Measurements from ENCODE around the gene KCNH3. TPM values are rescaled to one million over a fixed set of nuclear protein-coding genes. Genes with fewer than 3 reads are reported as not detected.

KCNH3 gene
- total RNA-seq, 1 experiment from 2014 or later, result not detected

DNA sequence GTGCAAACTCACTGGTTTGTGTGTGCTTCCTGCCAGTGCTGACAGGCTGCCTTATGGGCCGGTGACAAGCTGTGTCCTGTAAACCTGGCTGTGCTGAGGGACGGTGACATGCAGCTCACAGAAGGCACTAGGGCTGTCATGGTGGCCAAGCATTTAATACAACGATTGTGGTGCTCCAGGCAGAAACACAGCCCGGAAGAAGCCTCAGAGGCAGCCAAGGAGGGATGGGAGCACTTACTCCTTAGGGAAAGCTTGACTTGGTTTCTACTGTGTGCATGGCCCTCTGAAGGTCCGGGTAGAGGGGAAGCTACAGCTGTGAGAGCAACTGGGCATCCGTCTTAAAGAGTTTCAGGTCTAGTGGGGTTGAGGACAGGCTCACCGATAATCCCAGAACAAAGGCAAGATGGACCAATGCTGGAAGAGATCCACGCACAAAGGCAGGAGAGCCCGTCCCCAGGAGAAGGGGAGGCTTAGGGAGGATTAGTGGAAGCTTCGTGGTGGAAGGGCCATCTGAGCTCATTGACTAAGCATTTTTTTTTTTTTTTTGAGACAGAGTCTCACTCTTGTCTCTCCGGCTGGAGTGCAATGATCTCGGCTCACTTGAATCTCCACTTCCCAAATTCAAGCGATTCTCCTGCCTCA, 39.8 kb downstream of the KCNH3 start:
- Histone ChIP-seq H3K27me3 (ENCODE audit: low read length) (no peaks in the 10 kb centered on the region), H3K4me2 (ENCODE audit: low read depth, low read length, poor library complexity, severe bottlenecking) (no peak overlapping the region), H3K27ac (ENCODE audit: low read length) (no peak overlapping the region), H3K4me1 (ENCODE audit: low read length) (peaks cover 6% of the 10 kb centered on the region; the same call in 1 of the 2 replicates), H3K9ac (ENCODE audit: low read length) (no peak overlapping the region), H3K79me2 (ENCODE audit: low read length) (peaks cover 18% of the 10 kb centered on the region), H2AFZ (ENCODE audit: low read length) (no peak overlapping the region), H3K9me3 (ENCODE audit: low read length) (no peaks in the 10 kb centered on the region), H3K36me3 (ENCODE audit: insufficient read depth, low read length) (peaks cover 6% of the 10 kb centered on the region; the same call in 1 of the 2 replicates), H3K9me2 (replicated peaks; ENCODE audit: insufficient read depth, low read length) (no peaks in the 10 kb centered on the region), H4K20me1 (ENCODE audit: insufficient read depth, low read depth, low read length) (no peaks in the 10 kb centered on the region), H3K4me3 (ENCODE audit: low read length) (no peak overlapping the region)
- no peak for DNase-seq

- Histone ChIP-seq H3K9me3 (ENCODE audit: low read length) (no peaks in the 10 kb centered on the region), H3K4me3 (ENCODE audit: low read length) (no peak overlapping the region), H3K9me2 (replicated peaks; ENCODE audit: insufficient read depth, low read length) (no peaks in the 10 kb centered on the region), H3K36me3 (ENCODE audit: insufficient read depth, low read length) (no peaks in the 10 kb centered on the region; the same call in 1 of the 2 replicates), H3K9ac (ENCODE audit: low read length) (no peak overlapping the region), H3K27me3 (ENCODE audit: low read length) (no peaks in the 10 kb centered on the region), H3K27ac (ENCODE audit: low read length) (no peak overlapping the region), H4K20me1 (ENCODE audit: insufficient read depth, low read depth, low read length) (no peaks in the 10 kb centered on the region), H3K4me1 (ENCODE audit: low read length) (peaks cover 6% of the 10 kb centered on the region; the same call in 1 of the 2 replicates), H3K4me2 (ENCODE audit: low read depth, low read length, poor library complexity, severe bottlenecking) (no peak overlapping the region), H3K79me2 (ENCODE audit: low read length) (peaks cover 17% of the 10 kb centered on the region; the same call in 1 of the 2 replicates), H2AFZ (ENCODE audit: low read length) (no peak overlapping the region)
- DNase-seq, result peak; percentile 80
Observed at GRCh38 chr12:49580572-49581535, 42.0 kb downstream of the KCNH3 start.

- no peaks in the 10 kb centered on the region for H4K20me1 ChIP-seq (ENCODE audit: insufficient read depth, low read depth, low read length)
- H3K36me3 ChIP-seq (ENCODE audit: insufficient read depth, low read length), result no peaks in the 10 kb centered on the region; the same call in 1 of the 2 replicates
- DNase-seq, result no peak
- H3K27me3 ChIP-seq (ENCODE audit: low read length), result no peaks in the 10 kb centered on the region
- no peak overlapping the region for H2AFZ ChIP-seq (ENCODE audit: low read length)
- H3K27ac ChIP-seq (ENCODE audit: low read length), result no peak overlapping the region
- no peak overlapping the region for H3K4me3 ChIP-seq (ENCODE audit: low read length)
- H3K9ac ChIP-seq (ENCODE audit: low read length), result no peak overlapping the region
- peaks cover 6% of the 10 kb centered on the region; the same call in 1 of the 2 replicates for H3K4me1 ChIP-seq (ENCODE audit: low read length)
- no peaks in the 10 kb centered on the region for H3K9me2 ChIP-seq (replicated peaks; ENCODE audit: insufficient read depth, low read length)
- H3K79me2 ChIP-seq (ENCODE audit: low read length), result peaks cover 17% of the 10 kb centered on the region; the same call in 1 of the 2 replicates
- H3K4me2 ChIP-seq (ENCODE audit: low read depth, low read length, poor library complexity, severe bottlenecking), result no peak overlapping the region
- H3K9me3 ChIP-seq (ENCODE audit: low read length), result no peaks in the 10 kb centered on the region
Observed at GRCh38 chr12:49582201-49582600, 43.4 kb downstream of the KCNH3 start.

DNA sequence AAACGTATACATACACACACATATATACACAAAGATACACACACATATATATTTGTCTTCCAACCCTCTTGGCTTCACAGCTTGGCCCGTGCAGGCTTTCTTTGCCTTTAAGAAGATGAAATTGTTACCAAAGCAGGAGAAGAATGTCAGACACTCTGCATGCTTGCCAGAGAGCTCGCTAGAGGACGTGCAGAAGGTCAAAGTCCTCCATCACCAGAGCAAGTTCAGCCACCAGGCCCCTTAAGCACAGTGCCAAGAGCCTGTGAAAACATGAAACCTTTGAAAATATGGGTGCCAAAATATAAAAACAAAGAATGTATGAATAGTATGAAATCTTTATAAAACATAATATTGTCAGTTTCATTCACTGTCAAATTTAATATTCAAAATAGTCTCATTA, 44.0 kb downstream of the KCNH3 start:
- Histone ChIP-seq H3K36me3 (ENCODE audit: insufficient read depth, low read length) (no peaks in the 10 kb centered on the region; the same call in 1 of the 2 replicates), H2AFZ (ENCODE audit: low read length) (no peak overlapping the region), H3K4me2 (ENCODE audit: low read depth, low read length, poor library complexity, severe bottlenecking) (no peak overlapping the region), H4K20me1 (ENCODE audit: insufficient read depth, low read depth, low read length) (no peaks in the 10 kb centered on the region), H3K4me3 (ENCODE audit: low read length) (no peak overlapping the region), H3K79me2 (ENCODE audit: low read length) (peaks cover 17% of the 10 kb centered on the region; the same call in 1 of the 2 replicates), H3K9me3 (ENCODE audit: low read length) (no peaks in the 10 kb centered on the region), H3K9ac (ENCODE audit: low read length) (no peak overlapping the region), H3K4me1 (ENCODE audit: low read length) (peaks cover 6% of the 10 kb centered on the region; the same call in 1 of the 2 replicates), H3K27me3 (ENCODE audit: low read length) (no peaks in the 10 kb centered on the region), H3K27ac (ENCODE audit: low read length) (no peak overlapping the region), H3K9me2 (replicated peaks; ENCODE audit: insufficient read depth, low read length) (no peaks in the 10 kb centered on the region)
- no peak for DNase-seq

- no peaks in the 10 kb centered on the region for H4K20me1 ChIP-seq (ENCODE audit: insufficient read depth, low read depth, low read length)
- peaks cover 6% of the 10 kb centered on the region; the same call in 1 of the 2 replicates for H3K4me1 ChIP-seq (ENCODE audit: low read length)
- H2AFZ ChIP-seq (ENCODE audit: low read length), result no peak overlapping the region
- peaks cover 13% of the 10 kb centered on the region; the same call in 1 of the 2 replicates for H3K79me2 ChIP-seq (ENCODE audit: low read length)
- H3K9me2 ChIP-seq (replicated peaks; ENCODE audit: insufficient read depth, low read length), result no peaks in the 10 kb centered on the region
- DNase-seq, result no peak
- no peaks in the 10 kb centered on the region for H3K27me3 ChIP-seq (ENCODE audit: low read length)
- no peak overlapping the region for H3K9ac ChIP-seq (ENCODE audit: low read length)
- H3K4me2 ChIP-seq (ENCODE audit: low read depth, low read length, poor library complexity, severe bottlenecking), result no peak overlapping the region
- H3K36me3 ChIP-seq (ENCODE audit: insufficient read depth, low read length), result no peaks in the 10 kb centered on the region; the same call in 1 of the 2 replicates
- H3K9me3 ChIP-seq (ENCODE audit: low read length), result no peaks in the 10 kb centered on the region
- no peak overlapping the region for H3K4me3 ChIP-seq (ENCODE audit: low read length)
- H3K27ac ChIP-seq (ENCODE audit: low read length), result no peak overlapping the region
Observed at GRCh38 chr12:49583366-49584094, 44.7 kb downstream of the KCNH3 start.

DNA sequence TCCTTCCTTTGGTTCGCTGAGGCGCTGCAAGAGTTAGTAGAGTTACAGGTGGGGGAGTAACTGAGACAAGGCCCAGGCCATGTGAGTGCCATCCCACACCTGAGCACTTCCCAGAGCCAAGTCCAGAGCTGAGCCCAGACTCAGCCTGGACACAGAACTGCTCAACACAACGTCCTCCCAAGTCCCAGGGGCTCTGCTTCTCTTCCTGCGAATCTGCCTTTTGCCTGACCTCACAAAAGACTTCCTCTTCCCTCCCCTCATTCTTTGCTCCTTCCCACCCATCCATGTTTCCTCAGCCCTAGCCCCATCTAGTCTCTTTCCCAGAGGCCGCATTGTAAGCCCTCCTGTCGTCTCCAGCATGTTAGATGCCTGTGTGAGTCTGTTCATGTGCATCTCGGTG, 45.8 kb downstream of the KCNH3 start:
- no peak overlapping the region for H3K27ac ChIP-seq (ENCODE audit: low read length)
- no peaks in the 10 kb centered on the region for H3K27me3 ChIP-seq (ENCODE audit: low read length)
- no peak overlapping the region for H3K9ac ChIP-seq (ENCODE audit: low read length)
- H3K4me2 ChIP-seq (ENCODE audit: low read depth, low read length, poor library complexity, severe bottlenecking), result no peak overlapping the region
- H3K9me3 ChIP-seq (ENCODE audit: low read length), result no peaks in the 10 kb centered on the region
- H3K4me3 ChIP-seq (ENCODE audit: low read length), result no peak overlapping the region
- H3K79me2 ChIP-seq (ENCODE audit: low read length), result peaks cover 13% of the 10 kb centered on the region; the same call in 1 of the 2 replicates
- no peak for DNase-seq
- no peaks in the 10 kb centered on the region for H4K20me1 ChIP-seq (ENCODE audit: insufficient read depth, low read depth, low read length)
- no peak overlapping the region for H2AFZ ChIP-seq (ENCODE audit: low read length)
- no peaks in the 10 kb centered on the region; the same call in 1 of the 2 replicates for H3K36me3 ChIP-seq (ENCODE audit: insufficient read depth, low read length)
- H3K9me2 ChIP-seq (replicated peaks; ENCODE audit: insufficient read depth, low read length), result no peaks in the 10 kb centered on the region
- H3K4me1 ChIP-seq (ENCODE audit: low read length), result peaks cover 6% of the 10 kb centered on the region; the same call in 1 of the 2 replicates

DNA sequence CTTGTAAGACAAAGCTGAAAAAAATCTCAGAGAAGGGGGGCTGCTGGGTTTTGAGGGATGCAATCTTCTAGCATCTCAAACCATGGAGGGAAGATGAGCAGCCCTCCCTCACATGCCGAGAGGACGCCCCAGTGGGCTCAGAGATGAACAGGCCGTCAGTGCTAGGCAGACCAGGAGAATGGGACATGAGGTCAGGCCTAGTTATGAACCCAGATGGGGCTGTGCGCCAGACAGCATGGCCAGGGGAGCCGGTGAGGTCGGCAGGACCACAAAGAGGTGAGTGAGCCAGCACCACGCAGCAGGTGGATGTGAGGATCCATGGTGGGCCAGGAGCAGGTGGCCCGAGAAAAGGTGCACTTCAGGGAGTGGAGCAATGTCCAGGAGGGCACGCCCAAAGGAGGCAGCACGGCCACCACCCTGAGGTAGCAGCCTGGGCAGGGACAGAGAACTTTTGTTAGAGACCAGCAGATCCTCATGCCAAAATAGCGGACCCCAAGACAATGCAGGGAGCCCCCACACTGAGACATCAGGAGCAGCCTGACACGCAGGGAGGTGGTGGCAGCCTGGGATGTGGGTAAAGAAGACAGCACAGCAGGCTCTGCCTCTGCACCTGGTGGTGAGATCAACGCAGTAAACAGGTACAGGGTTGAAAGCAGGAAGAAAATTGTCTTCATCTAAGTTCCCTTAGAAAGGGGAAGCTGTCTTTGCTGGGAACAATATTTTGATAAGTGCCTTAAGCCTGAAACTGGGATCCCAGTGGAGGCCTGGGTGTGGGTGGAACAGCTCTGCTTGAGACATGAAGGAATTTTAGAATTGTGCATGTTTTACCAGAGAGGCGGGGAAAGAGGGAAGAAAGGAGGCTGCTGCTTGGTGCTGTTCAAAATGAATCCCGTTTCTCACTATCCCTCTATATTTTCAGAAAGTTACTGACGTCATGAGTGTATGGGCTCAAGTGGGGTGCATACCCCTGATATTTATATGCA, 46.9 kb downstream of the KCNH3 start:
- no peaks in the 10 kb centered on the region for H3K9me3 ChIP-seq (ENCODE audit: low read length)
- H4K20me1 ChIP-seq (ENCODE audit: insufficient read depth, low read depth, low read length), result no peaks in the 10 kb centered on the region
- H3K79me2 ChIP-seq (ENCODE audit: low read length), result peaks cover 9% of the 10 kb centered on the region; the same call in 1 of the 2 replicates
- H3K27me3 ChIP-seq (ENCODE audit: low read length), result no peaks in the 10 kb centered on the region
- H3K4me1 ChIP-seq (ENCODE audit: low read length), result 0 out of 2 replicates have a peak, but pooled peaks cover 2% of the 10 kb centered on the region
- H2AFZ ChIP-seq (ENCODE audit: low read length), result no peak overlapping the region
- no peak overlapping the region for H3K9ac ChIP-seq (ENCODE audit: low read length)
- DNase-seq, result no peak
- H3K9me2 ChIP-seq (replicated peaks; ENCODE audit: insufficient read depth, low read length), result no peaks in the 10 kb centered on the region
- H3K36me3 ChIP-seq (ENCODE audit: insufficient read depth, low read length), result peaks cover 8% of the 10 kb centered on the region
- no peak overlapping the region for H3K4me2 ChIP-seq (ENCODE audit: low read depth, low read length, poor library complexity, severe bottlenecking)
- H3K27ac ChIP-seq (ENCODE audit: low read length), result no peak overlapping the region
- H3K4me3 ChIP-seq (ENCODE audit: low read length), result no peak overlapping the region
